ENCODE measurements around the gene MINPP1. TPM values are rescaled to one million over a fixed set of nuclear protein-coding genes. Genes with fewer than 3 reads are reported as not detected.

Gene MINPP1
- total RNA-seq, 4 donors from 2014 or later, result 2.3 to 9.4 (median 6.9) TPM

- no peaks in the 10 kb centered on the region for H3K9me3 ChIP-seq
- H3K4me1 ChIP-seq, result peaks cover 0 to 18% (median 0%) of the 10 kb centered on the region in 3 donors
- no peaks in the 10 kb centered on the region for H3K27me3 ChIP-seq
- no peak overlapping the region for H3K4me3 ChIP-seq
- DNase-seq, result no peak
- peak overlapping the region in 3 of 4 donors; percentile 60 to 72 (median 64) for H3K27ac ChIP-seq
- peaks cover 0 to 26% (median 0%) of the 10 kb centered on the region in 3 donors for H3K36me3 ChIP-seq
- intact Hi-C loops (cut with DNase I), result loop anchor here (10.0 kb wide), 2 partner anchors 122 to 242 kb away; partner anchors contain the start of gene PAPSS2
- TF ChIP-seq, protein P1, sequence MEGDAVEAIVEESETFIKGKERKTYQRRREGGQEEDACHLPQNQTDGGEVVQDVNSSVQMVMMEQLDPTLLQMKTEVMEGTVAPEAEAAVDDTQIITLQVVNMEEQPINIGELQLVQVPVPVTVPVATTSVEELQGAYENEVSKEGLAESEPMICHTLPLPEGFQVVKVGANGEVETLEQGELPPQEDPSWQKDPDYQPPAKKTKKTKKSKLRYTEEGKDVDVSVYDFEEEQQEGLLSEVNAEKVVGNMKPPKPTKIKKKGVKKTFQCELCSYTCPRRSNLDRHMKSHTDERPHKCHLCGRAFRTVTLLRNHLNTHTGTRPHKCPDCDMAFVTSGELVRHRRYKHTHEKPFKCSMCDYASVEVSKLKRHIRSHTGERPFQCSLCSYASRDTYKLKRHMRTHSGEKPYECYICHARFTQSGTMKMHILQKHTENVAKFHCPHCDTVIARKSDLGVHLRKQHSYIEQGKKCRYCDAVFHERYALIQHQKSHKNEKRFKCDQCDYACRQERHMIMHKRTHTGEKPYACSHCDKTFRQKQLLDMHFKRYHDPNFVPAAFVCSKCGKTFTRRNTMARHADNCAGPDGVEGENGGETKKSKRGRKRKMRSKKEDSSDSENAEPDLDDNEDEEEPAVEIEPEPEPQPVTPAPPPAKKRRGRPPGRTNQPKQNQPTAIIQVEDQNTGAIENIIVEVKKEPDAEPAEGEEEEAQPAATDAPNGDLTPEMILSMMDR (IDR thresholded peaks at IDR 0.05), result no peak
- TF ChIP-seq POLR2A (IDR thresholded peaks at IDR 0.05), result no peak
These were observed 28.0 kb downstream of the MINPP1 start for GRCh38 chr10:87532696-87533095.

GRCh38 chr10:87534173-87534858, 29.6 kb downstream of the MINPP1 start:
- Histone ChIP-seq H3K36me3 (peaks cover 0 to 26% (median 0%) of the 10 kb centered on the region in 3 donors), H3K4me3 (no peak overlapping the region), H3K27ac (peak overlapping the region in 2 of 4 donors; percentile 60), H3K27me3 (no peaks in the 10 kb centered on the region), H3K4me1 (peaks cover 0 to 18% (median 0%) of the 10 kb centered on the region in 3 donors), H3K9me3 (no peaks in the 10 kb centered on the region)
- intact Hi-C loops (cut with DNase I), result loop anchor here (10.0 kb wide), 2 partner anchors 120 to 240 kb away; partner anchors contain the start of gene PAPSS2
- 83 to 86% methylated on average over 2 to 3 of the region's 3 CpGs for WGBS, 2 donors
- TF ChIP-seq POLR2A (IDR thresholded peaks at IDR 0.05), result no peak
- TF ChIP-seq, protein P1 (IDR thresholded peaks at IDR 0.05), result no peak
- no peak for DNase-seq

- TF ChIP-seq, protein P1 (IDR thresholded peaks at IDR 0.05), result no peak
- no peak for TF ChIP-seq POLR2A (IDR thresholded peaks at IDR 0.05)
- 81 to 90% methylated on average over 7 of the region's 7 CpGs for WGBS, 2 donors
- intact Hi-C loops (cut with DNase I), result loop anchor here (10.0 kb wide), 2 partner anchors 116 to 236 kb away; partner anchors contain the start of gene PAPSS2
- H3K36me3 ChIP-seq, result peaks cover 0 to 27% (median 0%) of the 10 kb centered on the region in 3 donors
- peaks cover 0 to 12% (median 9%) of the 10 kb centered on the region in 3 donors for H3K9me3 ChIP-seq
- peaks cover 0 to 20% (median 0%) of the 10 kb centered on the region in 3 donors for H3K4me1 ChIP-seq
- H3K27ac ChIP-seq, result no peak overlapping the region
- no peak overlapping the region for H3K4me3 ChIP-seq
- no peaks in the 10 kb centered on the region for H3K27me3 ChIP-seq
- no peak for DNase-seq
These were observed 33.7 kb downstream of the MINPP1 start for GRCh38 chr10:87538092-87539015.

GRCh38 chr10:87541114-87541513, 36.4 kb downstream of the MINPP1 start:
- Histone ChIP-seq H3K9me3 (peaks cover 0 to 12% (median 10%) of the 10 kb centered on the region in 3 donors), H3K27ac (no peak overlapping the region), H3K4me3 (no peak overlapping the region), H3K36me3 (peaks cover 0 to 25% (median 0%) of the 10 kb centered on the region in 3 donors), H3K4me1 (peaks cover 0 to 16% (median 0%) of the 10 kb centered on the region in 3 donors), H3K27me3 (no peaks in the 10 kb centered on the region)
- TF ChIP-seq POLR2A (IDR thresholded peaks at IDR 0.05), result no peak
- TF ChIP-seq, protein P1 (IDR thresholded peaks at IDR 0.05), result no peak
- intact Hi-C loops (cut with DNase I), result no loop called here
- no peak for DNase-seq
- 4 to 48% methylated on average over 1 of the region's 1 CpG for WGBS, 2 donors
